ENCODE measurements around the gene GRHPR. TPM values are rescaled to one million over a fixed set of nuclear protein-coding genes. Genes with fewer than 3 reads are reported as not detected.

Gene GRHPR
- total and polyA plus RNA-seq, 2 of the 4 experiments (the other 2 are of a cell fraction), result 182 to 191 TPM

- Histone ChIP-seq H3K4ac (ENCODE audit: low read depth, low read length) (no peak overlapping the region), H3K27me3 (ENCODE audit: control insufficient read depth, insufficient read depth, low read length) (peaks cover 14% of the 10 kb centered on the region; the same call in 1 of the 2 replicates), H2BK20ac (ENCODE audit: low read depth, low read length) (no peak overlapping the region), H3K9ac (ENCODE audit: low read depth, low read length) (no peak overlapping the region), H2BK120ac (ENCODE audit: low read depth, low read length) (no peak overlapping the region), H3K23ac (ENCODE audit: low read depth, low read length) (no peak overlapping the region), H4K5ac (ENCODE audit: low read depth, low read length) (no peak overlapping the region), H3K9me1 (ENCODE audit: insufficient read depth, low read length) (no peaks in the 10 kb centered on the region), H3K14ac (replicated peaks; ENCODE audit: low read depth, low read length) (no peak overlapping the region), H4K91ac (ENCODE audit: insufficient read depth, low read depth, low read length) (no peak overlapping the region), H2BK5ac (ENCODE audit: low read depth, low read length, poor library complexity, severe bottlenecking) (no peak overlapping the region), H3K4me1 (ENCODE audit: control insufficient read depth, insufficient read depth, low read length) (no peaks in the 10 kb centered on the region), H2BK15ac (ENCODE audit: low read depth, low read length) (no peak overlapping the region), H2AK5ac (ENCODE audit: low read depth, low read length) (no peak overlapping the region), H3K79me1 (ENCODE audit: low read depth in 1 of 2, low read length in 2 of 2) (no peaks in the 10 kb centered on the region), H3K27ac (ENCODE audit: insufficient read depth, low read length) (no peak overlapping the region), H2AFZ (replicated peaks; ENCODE audit: low read length, poor library complexity) (no peak overlapping the region), H3K4me2 (ENCODE audit: low read depth, low read length) (no peak overlapping the region), H3K36me3 (ENCODE audit: control insufficient read depth, insufficient read depth, low read length) (no peaks in the 10 kb centered on the region), H3K4me3 (ENCODE audit: insufficient read depth, low read depth, low read length) (no peak overlapping the region), H3K56ac (ENCODE audit: extremely low read depth, insufficient read depth, low read length) (no peak overlapping the region), H2AK9ac (replicated peaks; ENCODE audit: low read depth, low read length, poor library complexity) (no peak overlapping the region), H4K20me1 (ENCODE audit: insufficient read depth, low read length) (no peaks in the 10 kb centered on the region), H3K18ac (ENCODE audit: low read depth, low read length) (no peak overlapping the region), H3K9me3 (ENCODE audit: control insufficient read depth, insufficient read depth, low read length) (no peaks in the 10 kb centered on the region), H4K8ac (ENCODE audit: low read depth in 2 of 2, low read length in 2 of 2) (no peak overlapping the region)
- ChIA-PET CTCF (no interaction called here), POLR2A (ENCODE audit: unreplicated experiment) (no interaction called here)
- dilution Hi-C loops (cut with HindIII; ENCODE audit: low sequenced_read_pairs, unreplicated experiment), result no loop called here
- in situ Hi-C loops (cut with MboI; ENCODE audit: low sequenced_read_pairs), result no loop called here
- TF ChIP-seq SMC3 (IDR thresholded peaks at IDR 0.05; ENCODE audit: low read depth, low read length) (no peak), USF2 (IDR thresholded peaks at IDR 0.05; ENCODE audit: low read depth, low read length) (peak; percentile 29; the same call in 1 of the 2 replicates)
- DNase-seq (no peak), ATAC-seq (ENCODE audit: low read depth) (no peak)
- no CpG with 5 or more reads among the region's 8 CpGs for WGBS, 2 experiments (ENCODE audit: extremely low coverage in 2 of 2, insufficient read length in 1 of 2)
- no TSS peak for BruUV-seq (replicated peaks)
- intact Hi-C loops (cut with micrococcal nuclease), result no loop called here
Measured at GRCh38 chr9:37392272-37392671, 30.2 kb upstream of the GRHPR start.
